ENCODE measurements around the gene DHRS7C.

- TF ChIP-seq CTCF (conservative IDR thresholded peaks at IDR 0.05 in 1 of 2, IDR thresholded peaks at IDR 0.05 in 1 of 2; ENCODE audit: extremely low read depth in 1 of 2, insufficient read depth in 1 of 2, low read depth in 1 of 2, low read length in 2 of 2) (no peak), EZH2 (IDR thresholded peaks at IDR 0.05; ENCODE audit: borderline replicate concordance, low read length) (no peak)
Observed at GRCh38 chr17:9810100-9810949, 18.9 kb upstream of the DHRS7C start.
